OCI-LY1 (cell line): ENCODE data around the gene BANF2.

Experiments used
- H2AFZ ChIP-seq: fragments of 200-600 bp; sonication (generic), shearing (Covaris generic); 2 replicates; pipeline ENCODE4 v1.6.0; 2014; ENCODE audit warnings: antibody characterized with exemption, mild to moderate bottlenecking, low read length
- H3F3A ChIP-seq: fragments of 200-600 bp; sonication (generic), shearing (Covaris generic); 2 replicates; pipeline ENCODE4 v1.6.0; 2014; ENCODE audit warnings: mild to moderate bottlenecking, antibody characterized with exemption, low read length, moderate library complexity; ENCODE audit not compliant: insufficient read depth
- H3K27ac ChIP-seq: fragments of 200-600 bp; sonication (generic); 2 replicates; pipeline ENCODE4 v1.5.1; 2014; ENCODE audit warnings: low read length, mixed run types, mild to moderate bottlenecking, low read depth; ENCODE audit not compliant: poor library complexity, severe bottlenecking
- H3K27me3 ChIP-seq: fragments of 200-600 bp; sonication (generic); 2 replicates; pipeline ENCODE4 v1.6.0; 2014; ENCODE audit warnings: antibody characterized with exemption, mild to moderate bottlenecking, low read length, moderate library complexity; ENCODE audit not compliant: insufficient read depth
- H3K36me3 ChIP-seq: fragments of 200-600 bp; sonication (generic); 2 replicates; pipeline ENCODE4 v1.6.1; 2014; ENCODE audit warnings: mild to moderate bottlenecking, antibody characterized with exemption, low read length, moderate library complexity, mixed read lengths; ENCODE audit not compliant: insufficient read depth
- H3K4me1 ChIP-seq: fragments of 200-600 bp; sonication (generic); 2 replicates; pipeline ENCODE4 v1.5.1; 2014; ENCODE audit warnings: mild to moderate bottlenecking, low read length, moderate library complexity; ENCODE audit not compliant: insufficient read depth, severe bottlenecking
- H3K4me2 ChIP-seq: fragments of 200-600 bp; sonication (generic), shearing (Covaris generic); 2 replicates; pipeline ENCODE4 v1.6.1; 2014; ENCODE audit warnings: low read length
- H3K4me3 ChIP-seq: fragments of 200-600 bp; sonication (generic); 2 replicates; pipeline ENCODE4 v1.5.1; 2014; ENCODE audit warnings: low read length, low read depth, mild to moderate bottlenecking, mixed read lengths; ENCODE audit not compliant: poor library complexity, severe bottlenecking
- H3K79me2 ChIP-seq: fragments of 200-600 bp; shearing (Covaris generic); 2 replicates; pipeline ENCODE4 v1.6.1; 2016; ENCODE audit warnings: mixed run types, low read length, mixed read lengths; ENCODE audit not compliant: insufficient read depth
- H3K9ac ChIP-seq: fragments of 200-600 bp; sonication (generic), shearing (Covaris generic); 2 replicates; pipeline ENCODE4 v1.6.1; 2014; ENCODE audit warnings: mild to moderate bottlenecking, low read length, mixed read lengths
- H3K9me2 ChIP-seq: fragments of 200-600 bp; sonication (generic), shearing (Covaris generic); 2 replicates; pipeline ENCODE4 v1.6.1; 2014; ENCODE audit warnings: low read depth, mild to moderate bottlenecking, low read length, mixed read lengths
- H3K9me3 ChIP-seq: fragments of 200-600 bp; shearing (Covaris generic); 2 replicates; pipeline ENCODE4 v1.6.1; 2014; ENCODE audit warnings: low read length, mixed read lengths
- H4K20me1 ChIP-seq: fragments of 200-600 bp; sonication (generic), shearing (Covaris generic); 2 replicates; pipeline ENCODE4 v1.6.0; 2016; ENCODE audit warnings: mild to moderate bottlenecking, low read length; ENCODE audit not compliant: insufficient read depth
- CTCF ChIP-seq: fragments of 200-600 bp; sonication (generic), shearing (Covaris generic); IDR thresholded peaks from 2 replicates; pipeline ENCODE4 v1.5.1; 2017; ENCODE audit warnings: mild to moderate bottlenecking, antibody characterized with exemption, low read length, moderate library complexity, mixed read lengths
- EZH2 ChIP-seq: fragments of 200-600 bp; sonication (generic), shearing (Covaris generic); IDR thresholded peaks from 2 replicates; pipeline ENCODE4 v1.8.0; 2017; ENCODE audit warnings: borderline replicate concordance, mixed run types, mild to moderate bottlenecking, antibody characterized with exemption, low read length, moderate library complexity, mixed read lengths

The BANF2 gene

GRCh38 chr20:17711267-17711627, 11.5 kb downstream of the BANF2 start:
- Histone ChIP-seq H3K4me2 (no peak overlapping the region), H3K36me3 (no peaks in the 10 kb centered on the region), H2AFZ (no peak overlapping the region), H3K27me3 (peaks cover 3% of the 10 kb centered on the region; the same call in 1 of the 2 replicates), H3K9me3 (no peaks in the 10 kb centered on the region), H3K27ac (no peak overlapping the region), H3K4me1 (no peaks in the 10 kb centered on the region), H3K4me3 (no peak overlapping the region), H3K79me2 (no peaks in the 10 kb centered on the region), H4K20me1 (no peaks in the 10 kb centered on the region), H3K9me2 (no peaks in the 10 kb centered on the region), H3F3A (no peaks in the 10 kb centered on the region), H3K9ac (no peak overlapping the region)
- TF ChIP-seq CTCF, result no peak
- TF ChIP-seq EZH2, result no peak

GRCh38 chr20:17712201-17712600, 12.4 kb downstream of the BANF2 start:
- TF ChIP-seq EZH2 (no peak), CTCF (no peak)
- Histone ChIP-seq H3K4me3 (no peak overlapping the region), H3F3A (no peaks in the 10 kb centered on the region), H3K9me3 (no peaks in the 10 kb centered on the region), H3K79me2 (no peaks in the 10 kb centered on the region), H4K20me1 (no peaks in the 10 kb centered on the region), H3K9me2 (no peaks in the 10 kb centered on the region), H3K4me2 (no peak overlapping the region), H3K9ac (no peak overlapping the region), H3K4me1 (no peaks in the 10 kb centered on the region), H3K27ac (no peak overlapping the region), H3K36me3 (no peaks in the 10 kb centered on the region), H3K27me3 (peaks cover 3% of the 10 kb centered on the region; the same call in 1 of the 2 replicates), H2AFZ (no peak overlapping the region)

DNA sequence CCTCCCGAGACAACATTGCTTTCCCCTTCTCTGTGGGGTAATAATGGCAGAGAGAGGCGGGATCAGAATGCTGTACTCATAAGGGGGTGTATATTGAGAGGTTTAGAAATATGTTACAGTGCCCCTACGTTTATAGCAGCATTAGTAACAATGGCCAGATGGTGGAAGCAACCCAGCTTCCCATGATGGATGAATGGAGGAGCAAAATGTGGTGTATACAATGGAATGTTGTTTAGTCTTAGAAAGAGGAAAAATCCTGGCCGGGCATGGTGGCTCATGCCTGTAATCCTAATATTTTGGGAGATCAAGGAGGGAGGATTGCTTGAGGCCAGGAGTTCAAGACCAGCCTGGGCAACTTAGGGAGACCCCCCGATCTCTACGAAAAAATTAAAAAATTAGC, 12.9 kb downstream of the BANF2 start:
- Histone ChIP-seq H3K4me3 (no peak overlapping the region), H3K9me2 (no peaks in the 10 kb centered on the region), H3K36me3 (no peaks in the 10 kb centered on the region), H3K4me1 (no peaks in the 10 kb centered on the region), H3F3A (no peaks in the 10 kb centered on the region), H4K20me1 (no peaks in the 10 kb centered on the region), H2AFZ (no peak overlapping the region), H3K9ac (no peak overlapping the region), H3K9me3 (no peaks in the 10 kb centered on the region), H3K27me3 (peaks cover 3% of the 10 kb centered on the region; the same call in 1 of the 2 replicates), H3K79me2 (no peaks in the 10 kb centered on the region), H3K4me2 (no peak overlapping the region), H3K27ac (no peak overlapping the region)
- TF ChIP-seq CTCF (no peak), EZH2 (no peak)
